ENCODE results near the gene ZFPM1. TPM values are rescaled to one million over a fixed set of nuclear protein-coding genes. Genes with fewer than 3 reads are reported as not detected.

ZFPM1 gene
- total and polyA plus RNA-seq, 8 donors: 3.6 to 22.5 (median 19.3) TPM

DNA sequence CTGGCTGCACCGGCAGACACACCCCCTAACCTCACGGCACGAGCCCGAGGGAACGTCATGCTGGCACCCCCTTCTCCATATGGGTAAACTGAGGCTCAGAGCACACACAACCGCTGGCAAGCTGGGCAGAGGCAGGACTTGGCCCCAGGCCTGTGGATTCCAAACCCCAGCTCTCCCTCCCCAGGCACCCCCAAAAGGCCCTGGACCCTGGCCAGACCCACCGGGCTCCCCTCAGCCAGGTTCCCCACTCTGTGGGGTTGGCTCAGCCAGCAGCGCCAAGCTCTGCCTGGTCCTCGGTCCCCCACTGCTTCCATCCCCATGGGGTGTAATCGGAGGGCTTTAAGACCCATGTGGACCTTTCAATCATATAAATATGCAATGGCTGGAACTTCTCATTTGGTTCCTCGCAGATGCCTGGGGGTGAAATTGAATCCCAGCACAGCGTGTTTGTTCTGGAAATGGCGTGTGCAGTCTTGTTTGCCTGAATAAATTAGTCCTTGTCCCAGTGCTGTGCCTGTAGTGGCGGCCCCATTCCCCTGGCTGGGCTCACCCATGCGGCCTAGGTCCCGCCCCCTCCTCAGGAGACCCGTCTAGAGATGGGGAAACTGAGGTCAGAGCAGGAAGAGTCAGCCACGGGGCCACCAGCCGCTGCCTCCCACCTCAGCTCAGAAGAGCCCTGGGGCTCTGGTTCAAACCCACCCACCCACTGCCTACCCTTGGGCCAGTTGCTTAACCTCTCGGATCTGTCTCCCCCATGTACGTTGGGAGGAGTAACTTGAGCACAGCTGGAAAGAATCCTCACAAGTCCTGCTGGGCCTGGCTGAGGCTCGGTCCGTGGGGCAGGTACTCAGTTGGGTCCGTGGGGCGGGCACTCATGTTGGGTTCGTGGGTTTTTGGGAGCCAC, 57.3 kb downstream of the ZFPM1 start:
- Histone ChIP-seq H3K9me3 (no peaks in the 10 kb centered on the region), H3K27me3 (no peaks in the 10 kb centered on the region), H3K4me1 (peaks cover 19 to 29% (median 21%) of the 10 kb centered on the region in 3 donors), H3K4me3 (peak overlapping the region in 1 of 4 donors; percentile 2), H3K27ac (peak overlapping the region; percentile 68 to 95 (median 81)), H3K36me3 (no peaks in the 10 kb centered on the region)
- intact Hi-C loops (cut with DNase I): no loop called here
- FAIRE-seq (no peak), ATAC-seq (no peak), DNase-seq (peak in 2 of 6 donors; percentile 38 to 72)
- WGBS, 2 donors: 66 to 68% methylated on average over 26 of the region's 26 CpGs
- TF ChIP-seq, protein P1, sequence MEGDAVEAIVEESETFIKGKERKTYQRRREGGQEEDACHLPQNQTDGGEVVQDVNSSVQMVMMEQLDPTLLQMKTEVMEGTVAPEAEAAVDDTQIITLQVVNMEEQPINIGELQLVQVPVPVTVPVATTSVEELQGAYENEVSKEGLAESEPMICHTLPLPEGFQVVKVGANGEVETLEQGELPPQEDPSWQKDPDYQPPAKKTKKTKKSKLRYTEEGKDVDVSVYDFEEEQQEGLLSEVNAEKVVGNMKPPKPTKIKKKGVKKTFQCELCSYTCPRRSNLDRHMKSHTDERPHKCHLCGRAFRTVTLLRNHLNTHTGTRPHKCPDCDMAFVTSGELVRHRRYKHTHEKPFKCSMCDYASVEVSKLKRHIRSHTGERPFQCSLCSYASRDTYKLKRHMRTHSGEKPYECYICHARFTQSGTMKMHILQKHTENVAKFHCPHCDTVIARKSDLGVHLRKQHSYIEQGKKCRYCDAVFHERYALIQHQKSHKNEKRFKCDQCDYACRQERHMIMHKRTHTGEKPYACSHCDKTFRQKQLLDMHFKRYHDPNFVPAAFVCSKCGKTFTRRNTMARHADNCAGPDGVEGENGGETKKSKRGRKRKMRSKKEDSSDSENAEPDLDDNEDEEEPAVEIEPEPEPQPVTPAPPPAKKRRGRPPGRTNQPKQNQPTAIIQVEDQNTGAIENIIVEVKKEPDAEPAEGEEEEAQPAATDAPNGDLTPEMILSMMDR (IDR thresholded peaks at IDR 0.05): no peak

DNA sequence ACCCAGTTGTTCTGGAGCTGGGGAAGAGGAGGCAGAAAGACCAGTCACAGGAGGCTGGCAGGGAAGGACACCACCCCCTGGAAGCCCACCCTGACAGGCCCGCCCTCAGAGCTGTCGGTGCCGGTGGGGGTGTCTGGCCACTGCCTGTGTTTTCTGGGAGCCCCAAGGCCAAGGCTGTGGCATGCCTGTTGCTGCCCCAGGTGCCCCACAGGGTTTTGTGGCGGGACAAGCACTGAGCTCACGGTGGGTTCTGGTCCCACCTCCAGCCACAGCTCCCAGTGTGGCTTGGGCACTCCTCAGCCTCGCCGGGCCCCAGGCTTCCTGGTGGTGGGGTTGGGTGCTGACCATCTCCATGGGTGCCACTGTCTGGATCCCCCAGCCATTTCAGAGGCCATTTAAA, 58.0 kb downstream of the ZFPM1 start:
- Histone ChIP-seq H3K27me3 (no peaks in the 10 kb centered on the region), H3K9me3 (no peaks in the 10 kb centered on the region), H3K36me3 (no peaks in the 10 kb centered on the region), H3K27ac (no peak overlapping the region), H3K4me3 (no peak overlapping the region), H3K4me1 (peaks cover 18 to 23% (median 21%) of the 10 kb centered on the region in 3 donors)
- FAIRE-seq (no peak), ATAC-seq (no peak), DNase-seq (peak in 1 of 6 donors; percentile 42)
- 78 to 82% methylated on average over 7 of the region's 7 CpGs for WGBS, 2 donors
- TF ChIP-seq, protein P1 (IDR thresholded peaks at IDR 0.05): no peak
- intact Hi-C loops (cut with DNase I): no loop called here

DNA sequence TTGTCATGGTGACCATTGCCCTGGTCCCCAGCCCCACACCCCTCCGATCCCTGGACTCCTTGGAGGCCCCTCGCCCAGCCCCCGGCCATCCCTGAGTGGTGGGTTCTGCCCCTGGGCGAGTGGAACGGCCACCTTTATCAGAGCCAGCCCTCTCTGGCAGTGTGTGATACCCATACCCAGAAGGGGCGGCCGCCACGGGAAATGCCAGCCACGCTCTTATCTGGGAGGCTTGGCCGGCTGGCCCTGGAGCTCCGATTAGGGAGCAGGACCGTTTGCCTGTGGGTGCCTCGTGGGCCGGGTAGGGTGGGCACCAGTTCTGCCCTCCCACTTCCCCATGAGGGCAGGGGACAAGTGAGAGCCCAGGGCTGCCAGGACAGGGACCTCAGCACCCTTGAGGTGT, 58.8 kb downstream of the ZFPM1 start:
- Histone ChIP-seq H3K9me3 (no peaks in the 10 kb centered on the region), H3K27me3 (no peaks in the 10 kb centered on the region), H3K4me1 (peaks cover 18 to 23% (median 21%) of the 10 kb centered on the region in 3 donors), H3K4me3 (no peak overlapping the region), H3K36me3 (no peaks in the 10 kb centered on the region), H3K27ac (no peak overlapping the region)
- no peak for ATAC-seq
- TF ChIP-seq, protein P1 (IDR thresholded peaks at IDR 0.05): no peak
- intact Hi-C loops (cut with DNase I): no loop called here
- no peak for FAIRE-seq
- 33 to 51% methylated on average over 14 of the region's 14 CpGs for WGBS, 2 donors
- DNase-seq: peak in 1 of 6 donors; percentile 35

DNA sequence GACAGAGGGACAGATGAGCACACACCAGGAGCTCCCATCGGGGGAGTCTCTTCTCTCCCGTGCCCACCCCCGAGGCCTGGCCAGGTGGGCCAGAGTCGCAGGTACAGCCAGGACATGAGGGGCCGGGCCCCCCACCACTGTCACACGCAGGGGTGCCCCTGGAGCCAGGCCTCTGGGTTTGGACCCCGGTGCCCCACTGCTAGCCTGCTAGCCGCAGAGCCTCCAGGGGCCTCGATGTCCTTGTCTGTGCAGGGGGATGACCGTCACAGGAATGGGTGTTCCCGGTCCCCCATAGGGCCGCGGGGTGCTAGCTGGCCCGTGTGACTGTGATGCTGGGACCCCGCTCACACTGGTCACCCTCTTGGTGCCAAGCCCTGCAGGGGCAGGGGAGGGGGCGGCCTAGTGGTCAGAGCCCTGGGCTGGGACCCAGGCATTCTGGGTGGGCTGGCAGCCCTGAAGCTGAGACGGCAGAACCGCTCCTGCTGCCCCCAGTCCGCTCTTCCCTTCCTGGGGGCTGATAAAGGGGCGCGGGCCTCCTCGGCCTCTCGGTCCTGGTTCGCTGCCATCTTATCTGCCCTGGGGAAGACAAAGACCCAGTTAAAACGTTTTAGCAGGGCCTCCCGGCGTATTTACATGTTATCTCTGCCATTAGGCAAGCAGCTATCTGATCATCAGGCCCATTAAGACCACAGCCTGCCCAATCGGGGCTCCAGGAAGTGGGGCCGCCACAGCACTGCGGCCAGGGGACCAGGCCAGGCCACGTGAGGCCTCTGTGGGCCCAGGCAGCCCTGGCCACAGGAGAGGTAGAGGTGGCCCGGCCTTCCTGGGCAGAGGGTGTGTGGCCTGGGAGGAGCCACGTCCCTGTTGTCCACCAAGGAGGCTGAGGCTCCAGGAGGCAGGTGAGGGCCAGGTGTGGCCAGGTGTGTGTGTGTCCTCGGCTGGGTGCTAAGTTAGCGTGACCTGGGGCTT, 59.9 kb downstream of the ZFPM1 start:
- DNase-seq (peak in 1 of 6 donors; percentile 36), FAIRE-seq (no peak), ATAC-seq (no peak)
- TF ChIP-seq, protein P1 (IDR thresholded peaks at IDR 0.05): no peak
- 81 to 86% methylated on average over 31 to 35 of the region's 35 CpGs for whole genome bisulfite sequencing, 2 donors
- H3K9me3 ChIP-seq: no peaks in the 10 kb centered on the region
- H3K4me1 ChIP-seq: peaks cover 18 to 23% (median 21%) of the 10 kb centered on the region in 3 donors
- H3K4me3 ChIP-seq: no peak overlapping the region
- H3K27ac ChIP-seq: no peak overlapping the region
- no peaks in the 10 kb centered on the region for H3K27me3 ChIP-seq
- intact Hi-C loops (cut with DNase I): no loop called here
- H3K36me3 ChIP-seq: no peaks in the 10 kb centered on the region
